NT2/D1 (cell line): ENCODE measurements around the gene AQP4.

Experiments used
- SUZ12 ChIP-seq: IDR thresholded peaks from 2 replicates; pipeline ENCODE4 v1.6.1; 2011; ENCODE audit not compliant: insufficient read length, insufficient read depth; ENCODE audit errors: extremely low read depth
- YY1 ChIP-seq: IDR thresholded peaks from 2 replicates; pipeline ENCODE4 v1.6.1; 2011; ENCODE audit not compliant: insufficient read length, insufficient read depth

- TF ChIP-seq SUZ12 (no peak), YY1 (no peak)
These were observed 62.9 kb downstream of the AQP4 start for GRCh38 chr18:26802330-26803200.
